HUES6 (cell line): ENCODE measurements around the gene CPN1.
"Not testable (repeated sequence)": the region's sequence is repeated elsewhere in the genome, so short reads cannot be mapped to it uniquely, and the experiment has no call there.

Experiments
- H3K27ac ChIP-seq: 2 replicates; pipeline ENCODE4 v1.7.0; 2013; ENCODE audit warnings: low read depth, mild to moderate bottlenecking, low read length, inconsistent platforms
- H3K27me3 ChIP-seq: 2 replicates; pipeline ENCODE4 v1.6.1; 2013; ENCODE audit warnings: low read length; ENCODE audit not compliant: control insufficient read depth, insufficient read depth
- H3K36me3 ChIP-seq: 2 replicates; pipeline ENCODE4 v1.6.1; 2013; ENCODE audit warnings: low read length; ENCODE audit not compliant: control insufficient read depth, insufficient read depth
- H3K4me1 ChIP-seq: 2 replicates; pipeline ENCODE4 v1.6.1; 2013; ENCODE audit warnings: low read length; ENCODE audit not compliant: control insufficient read depth, insufficient read depth
- H3K4me3 ChIP-seq: 2 replicates; pipeline ENCODE4 v1.5.1; 2013; ENCODE audit warnings: low read depth, low read length
- H3K9ac ChIP-seq: one replicate; pipeline ENCODE4 v1.6.1; 2013; ENCODE audit warnings: mild to moderate bottlenecking, low read length
- H3K9me3 ChIP-seq: 2 replicates; pipeline ENCODE4 v1.6.1; 2013; ENCODE audit warnings: low read depth, low read length; ENCODE audit not compliant: control insufficient read depth, insufficient read depth

The CPN1 gene

DNA sequence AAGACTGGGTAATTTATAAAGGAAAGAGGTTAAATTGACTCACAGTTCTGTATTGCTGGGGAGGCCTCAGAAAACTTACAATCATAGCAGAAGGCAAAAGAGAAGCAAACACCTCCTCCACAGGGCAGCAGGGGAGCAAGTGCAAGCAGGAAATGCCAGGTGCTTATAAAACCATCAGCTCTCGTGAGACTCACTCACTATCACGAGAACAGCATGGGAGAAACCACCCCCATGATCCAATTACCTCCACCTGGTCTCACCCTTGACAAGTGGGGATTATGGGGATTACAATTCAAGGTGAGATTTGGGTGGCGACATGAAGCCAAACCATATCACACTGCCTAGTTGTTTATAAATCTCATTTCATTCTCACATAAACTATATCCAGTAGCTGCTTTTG, 28.0 kb upstream of the CPN1 start:
- H3K4me1 ChIP-seq, result no peaks in the 10 kb centered on the region
- H3K27me3 ChIP-seq, result no peaks in the 10 kb centered on the region; the same call in 1 of the 2 replicates
- H3K27ac ChIP-seq, result no peak overlapping the region
- peaks cover under 1% of the 10 kb centered on the region; the same call in 1 of the 2 replicates for H3K9me3 ChIP-seq
- no peak overlapping the region for H3K4me3 ChIP-seq
- no peaks in the 10 kb centered on the region for H3K36me3 ChIP-seq
- H3K9ac ChIP-seq, result no peak overlapping the region

DNA sequence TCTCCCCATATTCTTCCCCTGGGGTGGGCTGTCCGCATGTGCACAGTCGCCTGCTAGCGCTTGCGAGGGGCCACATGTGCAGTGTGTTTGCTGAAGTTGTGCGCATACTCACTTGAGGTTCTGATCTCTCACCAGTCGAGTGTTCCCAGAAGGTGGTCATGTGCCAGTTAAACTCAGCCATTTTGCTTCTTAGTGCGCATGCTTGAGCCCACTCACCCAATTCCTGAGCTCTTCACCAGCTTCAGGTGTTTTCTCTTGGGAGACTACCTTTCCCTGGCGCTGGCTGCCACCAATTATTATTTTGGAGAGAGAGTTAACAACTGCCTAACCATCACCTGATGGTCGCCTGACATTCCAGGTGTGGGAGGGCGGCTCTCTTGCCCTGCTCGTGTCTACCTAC, 25.2 kb upstream of the CPN1 start:
- Histone ChIP-seq H3K4me3 (no peak overlapping the region), H3K27ac (no peak overlapping the region), H3K9me3 (peaks cover 10% of the 10 kb centered on the region), H3K27me3 (no peaks in the 10 kb centered on the region), H3K36me3 (no peaks in the 10 kb centered on the region), H3K4me1 (no peaks in the 10 kb centered on the region), H3K9ac (no peak overlapping the region)

DNA sequence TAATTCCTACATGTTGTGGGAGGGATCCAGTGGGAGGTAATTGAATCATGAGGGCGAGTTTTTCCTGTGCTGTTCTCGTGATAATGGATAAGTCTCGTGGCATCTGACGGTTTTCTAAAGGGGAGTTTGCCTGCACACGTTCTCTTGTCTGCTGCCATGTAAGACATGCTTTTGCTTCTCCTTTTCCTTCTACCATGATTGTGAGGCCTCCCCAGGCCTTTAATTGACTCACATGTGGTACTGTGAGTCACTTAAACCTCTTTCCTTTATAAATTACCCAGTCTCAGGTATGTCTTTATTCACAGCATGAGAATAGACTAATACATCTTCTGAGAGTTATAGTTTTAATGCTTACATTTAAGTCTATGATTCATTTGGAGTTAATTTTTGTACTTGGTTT, 22.6 kb upstream of the CPN1 start:
- Histone ChIP-seq H3K9me3 (peaks cover 10% of the 10 kb centered on the region), H3K36me3 (no peaks in the 10 kb centered on the region), H3K27me3 (no peaks in the 10 kb centered on the region), H3K4me1 (no peaks in the 10 kb centered on the region), H3K9ac (no peak overlapping the region), H3K4me3 (no peak overlapping the region), H3K27ac (no peak overlapping the region)

DNA sequence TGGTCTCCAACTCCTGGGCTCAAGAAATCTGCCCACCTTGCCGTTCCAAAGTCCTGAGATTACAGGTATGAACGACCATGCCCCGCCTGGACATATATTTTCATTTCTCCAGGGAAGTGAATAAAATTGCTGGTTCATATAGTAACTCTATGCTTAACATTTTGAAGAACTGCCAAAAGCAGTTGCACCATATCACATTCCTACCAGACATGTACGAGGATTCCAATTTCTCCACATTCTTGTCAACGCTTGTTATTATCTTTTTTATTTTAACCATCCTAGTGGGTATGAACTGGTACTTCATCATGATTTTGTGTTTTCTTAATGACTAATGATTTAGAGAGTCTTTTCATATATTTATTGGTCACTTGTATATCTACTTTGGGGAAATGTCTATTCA, 21.9 kb upstream of the CPN1 start:
- Histone ChIP-seq H3K4me1 (no peaks in the 10 kb centered on the region), H3K36me3 (no peaks in the 10 kb centered on the region), H3K27me3 (no peaks in the 10 kb centered on the region), H3K4me3 (no peak overlapping the region), H3K27ac (no peak overlapping the region), H3K9me3 (peaks cover 12% of the 10 kb centered on the region), H3K9ac (no peak overlapping the region)

DNA sequence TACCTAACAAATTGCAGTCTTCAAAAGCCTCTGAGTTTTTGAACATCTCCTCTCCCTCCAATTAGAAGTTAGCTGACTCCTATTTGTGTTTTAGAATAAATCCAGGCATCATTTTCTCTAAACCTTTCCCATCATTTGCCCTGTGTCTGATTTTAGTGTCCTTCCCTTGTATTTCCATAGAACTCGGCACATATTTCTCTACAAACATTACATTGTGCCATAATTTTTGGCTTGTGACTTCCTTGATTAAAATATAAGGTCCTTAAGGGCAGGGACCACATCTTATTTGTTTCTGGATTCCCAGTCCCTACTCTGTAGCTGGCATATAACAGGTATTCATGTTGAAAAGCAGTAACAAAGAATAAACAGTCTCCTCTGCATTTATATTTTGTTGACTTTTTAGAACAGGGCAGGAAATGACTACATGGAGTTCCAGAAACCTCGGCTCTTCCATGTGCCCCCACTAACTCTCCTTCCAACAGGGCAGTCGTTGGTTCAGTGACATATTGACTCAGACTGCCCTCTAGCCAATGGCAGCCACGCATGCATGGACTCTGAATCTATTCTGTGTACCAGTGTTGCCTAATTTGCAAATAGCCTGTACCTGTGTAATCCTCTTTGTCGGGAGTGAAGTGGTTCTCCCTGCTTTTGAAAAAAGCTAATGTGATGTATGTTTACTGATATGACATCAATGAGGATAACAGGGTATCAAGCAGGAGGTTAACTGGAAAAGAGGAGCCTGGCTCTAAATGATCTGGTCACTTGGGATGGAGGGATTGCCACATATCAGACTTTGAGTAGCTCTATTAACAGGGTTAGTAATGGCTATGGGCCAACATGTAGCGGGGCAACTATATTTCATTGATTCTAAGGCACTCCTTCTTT, 19.8 kb upstream of the CPN1 start:
- Histone ChIP-seq H3K4me3 (no peak overlapping the region), H3K27ac (no peak overlapping the region), H3K36me3 (no peaks in the 10 kb centered on the region), H3K4me1 (no peaks in the 10 kb centered on the region), H3K9ac (no peak overlapping the region), H3K9me3 (peaks cover 21% of the 10 kb centered on the region), H3K27me3 (no peaks in the 10 kb centered on the region)

DNA sequence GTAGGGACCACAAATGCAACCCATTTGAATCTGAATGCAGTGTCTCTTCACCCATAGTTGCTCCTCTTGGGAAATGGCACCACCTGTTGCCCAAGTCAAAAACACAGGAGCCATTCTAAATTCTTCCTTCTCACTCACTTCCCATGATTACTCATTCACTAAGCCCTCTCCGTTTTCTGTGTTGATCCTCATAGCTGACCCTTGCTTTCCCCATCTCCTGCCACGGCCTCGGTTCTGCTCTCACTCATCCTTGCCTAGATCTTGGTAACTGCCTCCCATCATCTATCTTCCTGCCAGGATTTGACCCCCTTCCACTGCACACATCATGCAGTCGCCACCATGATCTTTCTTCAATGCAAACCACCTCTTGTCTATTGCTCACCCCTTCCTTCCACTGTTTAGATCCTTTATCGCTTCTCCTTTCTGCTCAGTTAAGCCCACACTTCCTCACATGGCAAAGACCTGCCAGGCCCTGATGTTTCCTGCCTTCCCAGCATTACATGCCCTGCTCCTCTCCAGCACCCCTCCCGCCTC, 19.0 kb upstream of the CPN1 start:
- H3K27ac ChIP-seq, result no peak overlapping the region
- no peak overlapping the region for H3K9ac ChIP-seq
- H3K4me3 ChIP-seq, result no peak overlapping the region
- H3K27me3 ChIP-seq, result no peaks in the 10 kb centered on the region
- peaks cover 21% of the 10 kb centered on the region for H3K9me3 ChIP-seq
- H3K4me1 ChIP-seq, result no peaks in the 10 kb centered on the region
- no peaks in the 10 kb centered on the region for H3K36me3 ChIP-seq

DNA sequence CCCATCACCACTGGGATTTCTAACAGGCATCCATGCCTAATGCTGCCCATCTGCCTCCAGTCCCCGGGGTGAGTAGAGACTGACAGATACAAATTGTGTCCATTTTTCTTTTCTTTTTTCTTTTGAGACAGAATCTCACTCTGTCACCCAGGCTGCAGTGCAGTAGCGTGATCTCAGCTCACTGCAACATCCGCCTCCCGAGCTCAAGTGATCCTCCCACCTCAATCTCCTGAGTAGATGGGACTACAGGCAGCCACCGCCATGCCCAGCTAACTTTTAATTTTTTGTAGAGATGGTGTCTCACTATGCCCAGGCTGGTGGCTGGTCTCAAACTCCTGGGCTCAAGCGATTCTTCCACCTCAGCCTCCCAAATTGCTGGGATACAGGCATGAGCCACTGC, 7.6 kb upstream of the CPN1 start:
- no peak overlapping the region for H3K9ac ChIP-seq
- H3K4me1 ChIP-seq, result no peaks in the 10 kb centered on the region
- H3K36me3 ChIP-seq, result no peaks in the 10 kb centered on the region
- H3K4me3 ChIP-seq, result no peak overlapping the region
- no peaks in the 10 kb centered on the region for H3K27me3 ChIP-seq
- no peak overlapping the region for H3K27ac ChIP-seq
- H3K9me3 ChIP-seq, result 0 out of 2 replicates have a peak, but pooled peaks cover 5% of the 10 kb centered on the region

DNA sequence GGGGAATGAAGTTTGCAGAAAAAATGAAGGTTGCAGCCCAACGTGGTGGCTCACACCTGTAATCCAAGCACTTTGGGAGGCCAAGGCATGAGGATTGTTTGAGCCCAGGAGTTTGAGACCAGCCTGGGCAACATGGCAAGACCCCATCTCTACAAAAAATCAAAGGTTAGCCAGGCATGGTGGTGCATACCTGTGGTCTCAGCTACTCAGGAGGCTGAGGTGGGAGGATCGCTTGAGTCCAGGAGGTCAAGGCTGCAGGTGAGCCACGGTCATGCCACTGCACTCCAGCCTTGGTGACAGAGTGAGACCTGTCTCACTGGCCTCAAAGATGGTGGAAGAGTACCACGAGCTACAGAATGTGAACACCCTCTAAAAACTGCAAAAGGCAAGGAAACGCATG, 5.0 kb upstream of the CPN1 start:
- H3K9me3 ChIP-seq, H3K4me1 ChIP-seq, H3K4me3 ChIP-seq, H3K9ac ChIP-seq, H3K27me3 ChIP-seq, H3K27ac ChIP-seq, H3K36me3 ChIP-seq: not testable (repeated sequence)

DNA sequence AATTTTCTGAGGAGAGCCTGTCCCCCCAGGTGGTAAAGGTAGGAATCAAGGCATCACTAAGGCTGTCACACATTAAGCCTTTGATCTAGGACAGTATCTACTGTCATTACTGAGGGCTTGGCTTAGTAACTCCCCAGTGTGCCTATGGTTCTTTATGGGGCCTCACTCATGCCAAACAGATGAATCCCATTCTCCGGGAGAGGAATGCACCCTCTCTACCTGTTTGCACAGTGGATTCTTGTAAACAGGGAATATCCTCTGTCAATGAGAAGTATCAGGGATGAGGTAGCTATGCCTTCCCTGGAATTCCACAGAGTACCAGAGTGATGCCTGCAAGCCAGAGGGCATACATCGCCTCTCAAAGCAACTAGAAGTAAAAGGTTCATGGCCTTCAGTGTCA, 3.9 kb upstream of the CPN1 start:
- no peaks in the 10 kb centered on the region for H3K4me1 ChIP-seq
- H3K4me3 ChIP-seq, result no peak overlapping the region
- H3K27ac ChIP-seq, result no peak overlapping the region
- H3K27me3 ChIP-seq, result no peaks in the 10 kb centered on the region
- no peak overlapping the region for H3K9ac ChIP-seq
- no peaks in the 10 kb centered on the region for H3K9me3 ChIP-seq
- H3K36me3 ChIP-seq, result no peaks in the 10 kb centered on the region

DNA sequence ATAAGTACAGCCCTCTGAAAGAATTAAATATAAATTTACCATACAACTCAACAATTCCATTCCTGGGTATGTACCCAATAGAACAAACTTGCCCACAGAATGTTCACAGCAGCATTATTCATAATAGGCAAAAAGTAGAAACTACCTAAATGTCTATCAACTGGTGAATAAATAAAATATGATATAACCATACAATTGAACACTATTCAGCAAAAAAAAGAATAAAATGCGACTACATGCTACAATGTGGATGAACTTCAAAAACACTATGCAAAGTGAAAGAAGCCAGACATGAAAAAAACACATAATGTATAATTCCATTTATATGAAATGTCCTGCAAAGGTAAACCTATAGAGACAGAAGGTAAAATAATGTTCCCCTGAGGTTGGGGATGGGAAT, 2.0 kb upstream of the CPN1 start:
- Histone ChIP-seq H3K4me1 (no peaks in the 10 kb centered on the region), H3K4me3 (no peak overlapping the region), H3K36me3 (no peaks in the 10 kb centered on the region), H3K9me3 (no peaks in the 10 kb centered on the region), H3K9ac (no peak overlapping the region), H3K27ac (no peak overlapping the region), H3K27me3 (no peaks in the 10 kb centered on the region; the same call in 1 of the 2 replicates)

DNA sequence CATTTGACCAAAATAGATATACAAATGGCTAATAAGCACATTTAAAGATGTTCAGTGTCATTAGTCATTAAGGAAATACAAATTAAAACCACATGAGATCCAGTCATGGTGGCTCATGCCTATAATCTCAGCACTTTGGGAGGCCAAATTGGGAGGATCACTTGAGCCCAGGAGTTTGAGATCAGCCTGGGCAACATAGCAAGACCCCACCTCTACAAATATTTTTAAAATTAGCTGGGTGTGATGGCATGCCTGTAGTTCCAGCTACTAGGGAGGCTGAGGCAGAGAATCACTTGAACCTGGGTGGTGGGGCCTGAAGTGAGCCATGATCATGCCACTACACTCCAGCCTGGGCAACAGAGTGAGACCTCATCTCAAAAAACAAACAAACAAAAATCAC, 607 bp upstream of the CPN1 start:
- not testable (repeated sequence) for H3K9me3 ChIP-seq, H3K4me1 ChIP-seq, H3K36me3 ChIP-seq, H3K9ac ChIP-seq, H3K4me3 ChIP-seq, H3K27me3 ChIP-seq, H3K27ac ChIP-seq
